Epithelial cell of esophagus (primary cell): ENCODE measurements around the gene MACF1.

Source experiments
- DNase-seq: peaks from one replicate; pipeline ENCODE4 v3.0.0; 2010; ENCODE audit warnings: low read depth
- H3K4me3 ChIP-seq: 2 replicates; pipeline ENCODE4 v1.5.1; 2011; ENCODE audit warnings: mild to moderate bottlenecking, low read length, control low read depth
- CTCF ChIP-seq: IDR thresholded peaks from 2 replicates; pipeline ENCODE4 v1.5.1; 2011; ENCODE audit warnings: low read depth, mild to moderate bottlenecking, low read length, control low read depth, inconsistent platforms; ENCODE audit not compliant: insufficient read depth; ENCODE audit errors: missing control alignments

Gene MACF1

DNA sequence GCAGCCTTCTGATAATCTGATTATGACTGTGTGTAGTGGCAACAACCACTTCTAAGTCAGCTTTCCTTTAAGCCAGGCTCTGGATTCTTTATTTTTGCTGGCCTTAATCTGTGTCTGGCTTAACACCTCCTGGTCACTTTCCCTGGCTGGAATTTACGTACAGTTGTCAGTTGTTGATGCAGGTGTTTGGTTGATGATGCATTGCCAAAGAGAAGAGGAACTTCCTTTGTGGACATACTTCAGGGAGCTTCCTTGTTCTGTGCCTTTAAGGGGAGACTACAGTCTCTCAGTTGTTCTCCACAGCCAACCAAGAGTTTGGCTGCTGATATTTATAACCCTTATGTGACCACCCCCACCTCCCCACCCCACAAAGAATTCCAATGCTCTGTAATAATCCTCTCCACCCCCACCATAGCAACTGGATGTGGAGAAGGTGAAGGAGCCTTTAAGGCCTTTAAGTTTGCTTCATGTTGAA is 190.9 kb downstream of the MACF1 start:
- DNase-seq, result peak; percentile 48
- H3K4me3 ChIP-seq, result no peak overlapping the region
- TF ChIP-seq CTCF, result no peak

GRCh38 chr1:39396671-39397070 is 192.2 kb downstream of the MACF1 start:
- no peak for TF ChIP-seq CTCF
- no peak overlapping the region for H3K4me3 ChIP-seq
- no peak for DNase-seq

DNA sequence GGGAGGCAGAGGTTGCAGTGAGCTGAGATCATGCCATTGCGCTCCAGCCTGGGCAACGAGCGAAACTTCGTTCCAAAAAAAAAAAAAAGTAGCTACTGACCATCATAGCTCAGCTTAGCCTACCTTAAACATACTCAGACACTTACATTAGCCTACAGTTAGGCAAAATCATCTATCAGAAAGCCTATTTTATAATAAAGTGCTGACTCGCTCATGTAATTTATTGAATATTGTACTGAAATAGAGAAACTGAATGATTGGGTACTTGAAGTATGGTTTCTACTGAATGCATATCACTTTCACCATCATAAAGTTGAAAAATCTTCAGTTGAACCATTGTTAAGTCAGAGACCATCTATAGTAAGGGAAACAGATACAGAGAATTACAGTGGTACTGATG is 193.0 kb downstream of the MACF1 start:
- no peak for TF ChIP-seq CTCF
- DNase-seq, result no peak
- no peak overlapping the region for H3K4me3 ChIP-seq

GRCh38 chr1:39398278-39399021 is 194.0 kb downstream of the MACF1 start:
- peak; percentile 99 for DNase-seq
- TF ChIP-seq CTCF, result no peak
- H3K4me3 ChIP-seq, result no peak overlapping the region

GRCh38 chr1:39401106-39401505 is 196.6 kb downstream of the MACF1 start:
- TF ChIP-seq CTCF, result no peak
- no peak overlapping the region for H3K4me3 ChIP-seq
- no peak for DNase-seq

GRCh38 chr1:39404876-39405275 is 200.4 kb downstream of the MACF1 start:
- TF ChIP-seq CTCF, result no peak
- no peak overlapping the region for H3K4me3 ChIP-seq
- no peak for DNase-seq

DNA sequence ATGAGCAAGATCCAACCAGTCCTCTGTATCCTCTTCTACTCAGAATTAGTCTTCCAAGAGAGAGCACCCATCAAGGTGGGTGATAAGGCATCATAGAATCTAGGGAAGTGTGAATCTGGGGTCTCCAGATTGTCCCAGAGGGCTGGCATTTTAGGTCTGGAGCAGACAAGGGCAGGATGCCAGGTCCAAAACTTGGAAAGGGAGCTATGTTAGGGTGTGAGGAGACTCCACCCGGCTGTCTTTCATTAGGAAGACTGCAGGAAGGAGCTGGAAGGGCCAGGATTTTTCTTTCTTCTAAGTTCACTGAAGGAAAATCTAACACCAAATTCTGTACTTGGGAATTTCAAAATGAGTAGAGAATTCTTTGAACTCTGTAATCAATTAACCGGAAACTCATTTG is 200.9 kb downstream of the MACF1 start:
- no peak for TF ChIP-seq CTCF
- DNase-seq, result no peak
- H3K4me3 ChIP-seq, result no peak overlapping the region
